ENCODE measurements around the gene TANK.
"Not testable (repeated sequence)": the region's sequence is repeated elsewhere in the genome, so short reads cannot be mapped to it uniquely, and the experiment has no call there.

TANK gene

GRCh38 chr2:161170377-161170776 lies 10.1 kb downstream of the TANK start:
- no peak for DNase-seq

- DNase-seq, result no peak
These were observed 11.0 kb downstream of the TANK start for GRCh38 chr2:161170958-161171932.

GRCh38 chr2:161172901-161173540 lies 12.8 kb downstream of the TANK start:
- no peak for DNase-seq

GRCh38 chr2:161173541-161174194 lies 13.4 kb downstream of the TANK start:
- DNase-seq, result no peak

GRCh38 chr2:161177969-161178368 lies 17.7 kb downstream of the TANK start:
- DNase-seq, result no peak

- no peak for DNase-seq
These were observed 18.5 kb downstream of the TANK start for GRCh38 chr2:161178756-161179155.

- DNase-seq, result no peak
These were observed 29.8 kb downstream of the TANK start for GRCh38 chr2:161190050-161190449.

GRCh38 chr2:161195602-161196001 lies 35.4 kb downstream of the TANK start:
- not testable (repeated sequence) for DNase-seq

- peak in 1 of 2 donors; percentile 26 for DNase-seq
These were observed 39.9 kb downstream of the TANK start for GRCh38 chr2:161199912-161200701.

GRCh38 chr2:161204846-161205245 lies 44.6 kb downstream of the TANK start:
- no peak for DNase-seq

GRCh38 chr2:161206471-161207032 lies 46.3 kb downstream of the TANK start:
- DNase-seq, result no peak

GRCh38 chr2:161207941-161208340 lies 47.7 kb downstream of the TANK start:
- no peak for DNase-seq

- no peak for DNase-seq
These were observed 48.4 kb downstream of the TANK start for GRCh38 chr2:161208527-161209139.

- no peak for DNase-seq
These were observed 49.7 kb downstream of the TANK start for GRCh38 chr2:161209902-161210301.

GRCh38 chr2:161217597-161218185 lies 57.5 kb downstream of the TANK start:
- DNase-seq, result no peak

- no peak for DNase-seq
These were observed 59.0 kb downstream of the TANK start for GRCh38 chr2:161219211-161219610.

- peak in 1 of 2 donors; percentile 67 for DNase-seq
These were observed 63.0 kb downstream of the TANK start for GRCh38 chr2:161223139-161223732.

- no peak for DNase-seq
These were observed 68.4 kb downstream of the TANK start for GRCh38 chr2:161228511-161229240.

- DNase-seq, result no peak
These were observed 70.7 kb downstream of the TANK start for GRCh38 chr2:161230959-161231358.

- DNase-seq, result no peak
These were observed 72.3 kb downstream of the TANK start for GRCh38 chr2:161232571-161232970.

All from CD4-positive, alpha-beta T cell treated with Interleukin-4 for 1 hour (primary cell).